BLaER1 (cell line): ENCODE data around the gene SHFL.

Experiments
- H3K27ac ChIP-seq: shearing (Covaris generic); formaldehyde crosslinking; 2 replicates; pipeline ENCODE4 v1.8.1; 2022
- H3K27me3 ChIP-seq: shearing (Covaris generic); formaldehyde crosslinking; 2 replicates; pipeline ENCODE4 v1.8.1; 2022
- H3K36me3 ChIP-seq: shearing (Covaris generic); formaldehyde crosslinking; 2 replicates; pipeline ENCODE4 v1.8.1; 2022
- H3K4me1 ChIP-seq: shearing (Covaris generic); formaldehyde crosslinking; 2 replicates; pipeline ENCODE4 v1.8.1; 2022
- H3K4me2 ChIP-seq: shearing (Covaris generic); formaldehyde crosslinking; 2 replicates; pipeline ENCODE4 v1.8.1; 2022
- H3K4me3 ChIP-seq: shearing (Covaris generic); formaldehyde crosslinking; 2 replicates; pipeline ENCODE4 v1.8.1; 2022
- H3K9ac ChIP-seq: shearing (Covaris generic); formaldehyde crosslinking; 2 replicates; pipeline ENCODE4 v1.8.1; 2022
- H3K9me3 ChIP-seq: shearing (Covaris generic); formaldehyde crosslinking; 2 replicates; pipeline ENCODE4 v1.8.1; 2022
- H4K20me1 ChIP-seq: shearing (Covaris generic); formaldehyde crosslinking; 2 replicates; pipeline ENCODE4 v1.8.1; 2022
- Cebpa-rat ChIP-seq: shearing (Covaris generic); IDR thresholded peaks from 2 replicates; pipeline ENCODE4 v1.8.1; 2022

The SHFL gene

DNA sequence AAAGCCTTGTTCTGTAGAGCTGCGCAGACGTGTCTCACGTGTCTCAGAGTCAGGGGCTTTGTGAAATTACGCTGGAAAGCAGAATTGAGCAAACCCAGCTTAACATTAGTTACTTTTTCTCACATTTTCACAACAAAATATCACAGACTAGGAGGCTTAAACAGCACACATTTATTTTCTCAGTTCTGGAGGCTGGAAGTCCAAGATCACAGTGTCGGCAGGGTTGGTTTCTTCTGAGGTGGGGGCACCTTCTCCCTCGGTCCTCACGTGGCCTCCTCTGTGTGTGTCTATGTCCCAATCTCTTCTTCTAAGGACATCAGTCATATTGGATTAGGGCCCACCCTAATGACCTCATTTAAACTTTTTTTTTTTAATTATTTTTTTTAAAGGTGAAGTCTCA, 38.3 kb downstream of the SHFL start:
- Histone ChIP-seq H3K36me3 (peaks cover 43% of the 10 kb centered on the region), H3K27ac (peak overlapping the region; percentile 86), H4K20me1 (no peaks in the 10 kb centered on the region; the same call in 1 of the 2 replicates), H3K4me3 (no peak overlapping the region), H3K4me1 (peaks cover 96% of the 10 kb centered on the region), H3K9ac (no peak overlapping the region; the same call in 1 of the 2 replicates), H3K27me3 (no peaks in the 10 kb centered on the region), H3K9me3 (no peaks in the 10 kb centered on the region), H3K4me2 (peak overlapping the region; percentile 83)
- TF ChIP-seq Cebpa-rat = no peak

DNA sequence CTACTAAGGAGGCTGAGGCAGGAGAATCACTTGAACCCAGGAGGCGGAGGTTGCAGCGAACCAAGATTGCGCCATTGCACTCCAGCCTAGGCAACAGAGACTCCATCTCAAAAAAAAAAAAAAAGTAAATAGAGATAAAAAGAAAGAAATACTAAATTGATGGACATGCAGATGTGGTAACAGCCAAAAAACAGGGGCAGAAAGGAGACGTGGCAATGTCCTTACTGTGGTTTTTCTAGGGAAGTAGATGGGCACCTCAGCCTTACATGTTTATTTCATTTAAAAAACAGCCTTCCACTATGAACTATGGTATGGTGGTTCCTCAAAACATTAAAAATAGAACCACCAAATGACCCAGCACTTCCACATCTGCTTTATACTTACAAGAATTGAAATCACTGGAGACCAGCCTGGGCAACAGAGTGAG, 40.1 kb downstream of the SHFL start:
- H3K27me3 ChIP-seq = no peaks in the 10 kb centered on the region
- H3K36me3 ChIP-seq = peaks cover 61% of the 10 kb centered on the region
- peak overlapping the region; percentile 83 for H3K4me2 ChIP-seq
- no peak overlapping the region for H3K4me3 ChIP-seq
- 0 out of 2 replicates have a peak, but pooled peaks have one; percentile 30 for TF ChIP-seq Cebpa-rat
- peak overlapping the region; percentile 69; the same call in 1 of the 2 replicates for H3K9ac ChIP-seq
- peaks cover 100% of the 10 kb centered on the region for H3K4me1 ChIP-seq
- no peaks in the 10 kb centered on the region for H3K9me3 ChIP-seq
- no peaks in the 10 kb centered on the region for H4K20me1 ChIP-seq
- peak overlapping the region; percentile 86 for H3K27ac ChIP-seq

DNA sequence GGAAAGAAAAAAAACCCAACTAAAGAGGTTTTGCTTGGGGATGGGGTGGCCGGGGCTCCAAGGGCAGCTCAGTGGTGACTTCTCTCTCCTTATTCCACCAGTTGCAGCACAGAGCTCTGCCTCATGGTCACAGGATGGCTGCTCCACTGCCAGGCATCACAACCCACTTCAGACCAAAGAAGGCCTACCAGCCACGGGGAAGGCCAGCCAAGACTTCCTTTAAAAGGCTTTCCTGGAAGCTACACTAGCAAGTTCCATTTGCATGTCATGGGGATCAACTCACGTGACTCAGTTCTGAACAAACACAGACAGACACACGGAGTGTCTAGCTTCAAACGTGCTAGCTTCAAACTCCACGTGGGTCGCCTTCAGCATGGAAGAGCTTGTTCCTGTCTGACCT, 46.8 kb downstream of the SHFL start:
- H3K4me3 ChIP-seq = 0 out of 2 replicates have a peak overlapping the region, but pooled peaks have one; percentile 7
- H3K9me3 ChIP-seq = 0 out of 2 replicates have a peak, but pooled peaks cover 4% of the 10 kb centered on the region
- H3K36me3 ChIP-seq = peaks cover 98% of the 10 kb centered on the region
- no peak overlapping the region for H3K9ac ChIP-seq
- H3K4me2 ChIP-seq = peak overlapping the region; percentile 78
- no peaks in the 10 kb centered on the region for H4K20me1 ChIP-seq
- peaks cover 100% of the 10 kb centered on the region for H3K4me1 ChIP-seq
- TF ChIP-seq Cebpa-rat = no peak
- no peaks in the 10 kb centered on the region for H3K27me3 ChIP-seq
- peak overlapping the region; percentile 86 for H3K27ac ChIP-seq

DNA sequence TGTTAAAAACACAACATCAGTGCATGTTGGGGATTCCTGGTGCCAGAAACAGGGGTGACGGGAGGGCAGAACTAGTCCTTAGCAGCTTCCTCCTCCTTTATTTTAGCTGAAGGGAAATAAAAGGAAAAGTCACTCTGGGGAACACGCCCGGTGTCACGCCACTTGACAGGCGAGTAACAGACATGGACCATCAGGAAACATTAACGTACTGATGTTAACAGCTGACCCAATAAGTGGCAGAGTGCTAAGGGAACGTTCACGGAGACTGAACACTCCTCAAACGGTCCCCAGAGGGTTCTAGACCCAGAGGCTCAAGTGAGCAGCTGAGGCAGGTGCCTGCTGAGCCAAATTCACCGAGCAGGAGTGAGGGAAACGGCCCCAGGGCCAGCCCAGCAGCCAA, 47.5 kb downstream of the SHFL start:
- H4K20me1 ChIP-seq = no peaks in the 10 kb centered on the region
- H3K9me3 ChIP-seq = 0 out of 2 replicates have a peak, but pooled peaks cover 4% of the 10 kb centered on the region
- H3K4me2 ChIP-seq = peak overlapping the region; percentile 78
- peak overlapping the region; percentile 86 for H3K27ac ChIP-seq
- no peak for TF ChIP-seq Cebpa-rat
- H3K9ac ChIP-seq = peak overlapping the region; percentile 57; the same call in 1 of the 2 replicates
- peaks cover 100% of the 10 kb centered on the region for H3K4me1 ChIP-seq
- H3K27me3 ChIP-seq = no peaks in the 10 kb centered on the region
- H3K4me3 ChIP-seq = no peak overlapping the region
- peaks cover 98% of the 10 kb centered on the region for H3K36me3 ChIP-seq

DNA sequence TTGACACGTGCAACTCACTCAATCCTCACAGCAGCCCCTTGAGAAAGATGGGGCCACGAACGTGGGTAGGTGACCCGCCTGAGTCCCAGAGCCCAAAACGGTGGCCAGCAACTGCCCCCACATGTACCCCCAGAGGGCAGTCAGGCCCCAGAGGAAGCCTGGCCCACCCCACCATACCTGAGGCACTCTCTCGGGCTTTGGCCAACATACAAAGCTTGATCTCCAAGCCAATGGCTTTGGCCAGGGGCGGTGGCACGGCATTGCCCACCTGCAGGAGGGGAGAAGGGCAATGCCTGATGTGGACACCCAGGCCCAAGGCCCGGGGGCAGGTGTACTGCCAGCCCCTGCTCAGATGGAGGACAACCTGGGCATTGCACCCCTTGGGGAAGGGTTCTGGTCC, 47.9 kb downstream of the SHFL start:
- no peaks in the 10 kb centered on the region for H4K20me1 ChIP-seq
- no peaks in the 10 kb centered on the region for H3K27me3 ChIP-seq
- H3K4me1 ChIP-seq = peaks cover 100% of the 10 kb centered on the region
- peaks cover 98% of the 10 kb centered on the region for H3K36me3 ChIP-seq
- peak overlapping the region; percentile 57; the same call in 1 of the 2 replicates for H3K9ac ChIP-seq
- 0 out of 2 replicates have a peak, but pooled peaks cover 4% of the 10 kb centered on the region for H3K9me3 ChIP-seq
- no peak for TF ChIP-seq Cebpa-rat
- no peak overlapping the region for H3K4me3 ChIP-seq
- H3K4me2 ChIP-seq = peak overlapping the region; percentile 78
- peak overlapping the region; percentile 86 for H3K27ac ChIP-seq

DNA sequence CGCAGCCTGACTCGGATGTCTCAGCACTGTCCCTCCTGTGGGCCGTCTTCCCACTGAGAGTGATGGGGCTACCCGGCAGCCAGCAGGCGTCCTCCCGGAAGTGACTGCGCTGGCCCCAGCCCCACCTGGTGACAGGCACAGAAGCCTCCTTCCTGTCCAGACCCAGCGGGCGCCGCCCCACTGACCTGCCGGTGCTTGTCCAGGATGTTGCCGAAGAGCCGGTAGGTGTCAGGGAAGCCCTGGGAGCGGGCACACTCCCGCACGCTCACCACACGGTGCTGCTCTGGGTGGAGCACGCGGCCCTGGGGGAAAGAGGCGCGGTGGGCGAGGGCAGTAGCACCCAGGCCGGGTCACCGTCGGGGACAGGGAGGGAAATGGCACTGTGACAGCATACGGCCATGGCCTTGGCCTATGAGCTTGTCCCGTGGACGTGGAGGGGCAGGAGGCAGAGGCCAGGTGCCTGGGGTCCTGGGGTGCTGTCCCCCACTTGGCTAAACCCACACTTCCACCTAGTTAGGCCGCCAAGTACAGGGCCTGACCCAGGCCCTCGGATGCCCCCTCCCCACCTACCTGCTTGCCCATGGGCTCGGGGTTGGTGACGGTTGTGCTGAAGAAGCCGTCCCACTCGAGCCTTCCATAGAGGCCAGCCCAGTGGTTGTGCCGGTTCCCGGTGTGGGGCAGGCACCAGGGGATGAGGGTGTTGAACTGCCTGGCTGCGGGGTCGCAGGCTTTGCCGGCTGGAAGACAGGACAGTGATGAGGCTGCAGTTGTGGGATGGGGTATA, 49.6 kb downstream of the SHFL start:
- peak overlapping the region; percentile 57; the same call in 1 of the 2 replicates for H3K9ac ChIP-seq
- 0 out of 2 replicates have a peak, but pooled peaks cover 4% of the 10 kb centered on the region for H3K9me3 ChIP-seq
- peak overlapping the region; percentile 78 for H3K4me2 ChIP-seq
- H3K4me1 ChIP-seq = peaks cover 100% of the 10 kb centered on the region
- H4K20me1 ChIP-seq = no peaks in the 10 kb centered on the region
- peak overlapping the region; percentile 28; the same call in 1 of the 2 replicates for H3K4me3 ChIP-seq
- no peaks in the 10 kb centered on the region for H3K27me3 ChIP-seq
- H3K36me3 ChIP-seq = peaks cover 98% of the 10 kb centered on the region
- TF ChIP-seq Cebpa-rat = no peak
- H3K27ac ChIP-seq = peak overlapping the region; percentile 86

DNA sequence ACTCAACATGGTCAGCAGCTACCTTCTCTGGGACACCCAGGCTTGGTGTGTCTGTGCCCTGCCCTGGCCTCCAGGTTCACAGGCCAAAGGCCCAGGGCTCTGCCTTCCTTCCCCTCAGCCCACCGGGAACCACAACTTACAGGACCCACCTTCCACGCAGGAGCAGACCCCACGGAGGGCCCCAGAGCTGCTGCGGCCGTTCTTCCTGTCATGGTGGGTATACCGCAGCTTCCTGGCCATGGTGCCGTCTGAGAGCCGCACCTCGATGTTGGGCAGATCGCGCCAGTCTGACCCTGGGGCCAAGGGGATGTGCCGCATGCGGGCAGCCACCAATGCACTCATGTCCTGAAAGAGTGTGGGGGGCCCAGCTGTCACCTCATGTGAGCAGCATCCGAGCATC, 50.8 kb downstream of the SHFL start:
- Histone ChIP-seq H3K4me1 (peaks cover 100% of the 10 kb centered on the region), H3K9me3 (0 out of 2 replicates have a peak, but pooled peaks cover 4% of the 10 kb centered on the region), H4K20me1 (no peaks in the 10 kb centered on the region), H3K9ac (peak overlapping the region; percentile 27; the same call in 1 of the 2 replicates), H3K4me3 (no peak overlapping the region), H3K27ac (peak overlapping the region; percentile 86), H3K36me3 (peaks cover 98% of the 10 kb centered on the region), H3K4me2 (peak overlapping the region; percentile 78), H3K27me3 (no peaks in the 10 kb centered on the region)
- TF ChIP-seq Cebpa-rat = no peak

DNA sequence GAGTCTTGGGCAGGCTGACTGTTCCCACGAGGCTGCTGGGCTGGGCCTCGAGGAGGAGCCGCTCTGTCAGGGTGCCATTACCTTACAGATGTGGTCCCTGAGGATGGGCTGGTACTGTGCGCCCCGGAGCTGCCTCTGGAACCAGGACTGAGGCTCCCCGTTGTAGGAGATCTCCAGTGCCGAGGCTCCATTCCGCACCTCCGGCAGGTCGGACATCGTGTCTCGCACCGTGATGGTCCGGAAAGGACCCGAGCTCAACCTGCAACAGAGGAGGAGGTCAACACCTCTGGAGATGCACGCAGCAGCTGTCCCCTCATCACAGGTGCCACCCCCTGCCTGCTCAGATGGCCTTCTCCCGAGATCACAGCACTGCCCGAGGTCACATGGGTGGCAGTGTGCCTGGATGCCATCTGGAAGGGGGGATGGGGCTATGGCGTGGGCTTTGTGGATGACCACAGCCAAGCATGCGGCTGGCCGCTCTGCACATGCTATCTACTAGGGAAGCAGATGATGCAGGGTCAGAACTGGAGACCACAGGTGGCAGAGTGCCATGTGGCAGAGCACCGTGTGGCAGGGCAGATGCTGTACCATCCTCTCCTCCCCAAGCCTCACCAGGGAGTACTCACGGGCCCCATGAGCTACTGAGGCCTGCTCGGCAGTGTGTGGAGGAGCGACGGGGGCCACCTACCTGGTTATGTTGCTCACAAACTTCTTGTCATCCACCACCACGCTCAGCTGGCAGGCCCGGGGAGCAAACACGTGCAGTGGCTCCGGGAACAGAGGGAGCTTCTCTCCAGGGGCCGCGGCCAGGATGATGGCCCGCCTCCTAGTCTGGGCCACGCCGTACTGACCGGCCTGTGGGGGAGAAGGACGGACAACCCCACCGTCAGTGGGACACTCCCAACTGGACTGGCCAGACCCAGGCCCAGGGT, 51.9 kb downstream of the SHFL start:
- Histone ChIP-seq H3K9ac (peak overlapping the region; percentile 52), H3K9me3 (no peaks in the 10 kb centered on the region), H3K36me3 (peaks cover 98% of the 10 kb centered on the region), H4K20me1 (no peaks in the 10 kb centered on the region), H3K4me1 (peaks cover 100% of the 10 kb centered on the region), H3K4me3 (no peak overlapping the region; the same call in 1 of the 2 replicates), H3K4me2 (peak overlapping the region; percentile 78), H3K27me3 (no peaks in the 10 kb centered on the region), H3K27ac (peak overlapping the region; percentile 86)
- TF ChIP-seq Cebpa-rat = no peak
